Stimulated activated naive CD4-positive, alpha-beta T cell (primary cell): ENCODE results near the gene BCKDK.
"Not testable (repeated sequence)": the region's sequence is repeated elsewhere in the genome, so short reads cannot be mapped to it uniquely, and the experiment has no call there.

ENCODE experiments used
- DNase-seq, 6 experiments: peaks; one replicate each; lab custom pipeline; 2025; lab: John Stamatoyannopoulos, UW

Gene BCKDK

GRCh38 chr16:31099860-31100638 lies 8.1 kb upstream of the BCKDK start:
- no peak for DNase-seq

GRCh38 chr16:31100876-31101641 lies 7.1 kb upstream of the BCKDK start:
- not testable (repeated sequence) for DNase-seq

- peak; percentile 38 to 76 (median 69) for DNase-seq
Measured at GRCh38 chr16:31105677-31106213, 2.4 kb upstream of the BCKDK start.

- no peak for DNase-seq
Measured at GRCh38 chr16:31106509-31107464, 1.4 kb upstream of the BCKDK start.

GRCh38 chr16:31107465-31107867 lies 720 bp upstream of the BCKDK start:
- DNase-seq: no peak

- DNase-seq: no peak
Measured at GRCh38 chr16:31108794-31109558, 790 bp downstream of the BCKDK start.

- DNase-seq: no peak
Measured at GRCh38 chr16:31109622-31110021, 1.4 kb downstream of the BCKDK start.

DNA sequence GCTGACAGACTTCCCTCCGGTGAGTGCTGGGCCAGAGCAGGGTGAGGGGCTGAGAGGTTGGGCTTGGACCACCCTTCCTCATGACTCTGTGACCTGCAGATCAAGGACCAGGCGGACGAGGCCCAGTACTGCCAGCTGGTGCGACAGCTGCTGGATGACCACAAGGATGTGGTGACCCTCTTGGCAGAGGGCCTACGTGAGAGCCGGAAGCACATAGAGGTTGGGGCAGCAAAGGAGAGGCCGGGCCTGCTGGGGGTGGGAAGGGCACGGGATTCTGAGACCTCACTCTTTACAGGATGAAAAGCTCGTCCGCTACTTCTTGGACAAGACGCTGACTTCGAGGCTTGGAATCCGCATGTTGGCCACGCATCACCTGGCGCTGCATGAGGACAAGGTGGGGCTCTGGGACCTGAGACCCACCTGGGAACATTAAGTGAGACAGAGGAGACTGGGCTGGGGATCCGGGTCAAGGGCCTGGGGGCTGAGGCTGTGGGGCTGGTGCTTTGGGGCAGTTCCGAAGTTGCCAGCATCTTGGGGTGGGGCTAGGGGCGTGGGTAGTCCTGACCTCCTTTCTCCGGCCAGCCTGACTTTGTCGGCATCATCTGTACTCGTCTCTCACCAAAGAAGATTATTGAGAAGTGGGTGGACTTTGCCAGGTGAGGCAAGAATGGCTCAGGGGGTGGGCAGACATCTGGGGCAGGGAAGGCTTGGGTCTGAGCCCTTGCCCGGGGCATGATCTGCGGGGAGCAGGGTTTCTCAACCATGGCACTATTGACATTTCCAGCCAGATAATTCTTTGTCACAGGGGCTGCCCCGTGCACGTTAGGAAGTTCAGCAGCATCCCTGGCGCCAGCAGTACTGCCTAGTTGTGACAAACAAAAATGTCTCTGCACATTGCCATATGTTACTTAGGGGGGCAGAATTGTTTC lies 2.2 kb downstream of the BCKDK start:
- DNase-seq: no peak

GRCh38 chr16:31111881-31112466 lies 3.8 kb downstream of the BCKDK start:
- no peak for DNase-seq

GRCh38 chr16:31112711-31113110 lies 4.5 kb downstream of the BCKDK start:
- DNase-seq: no peak

DNA sequence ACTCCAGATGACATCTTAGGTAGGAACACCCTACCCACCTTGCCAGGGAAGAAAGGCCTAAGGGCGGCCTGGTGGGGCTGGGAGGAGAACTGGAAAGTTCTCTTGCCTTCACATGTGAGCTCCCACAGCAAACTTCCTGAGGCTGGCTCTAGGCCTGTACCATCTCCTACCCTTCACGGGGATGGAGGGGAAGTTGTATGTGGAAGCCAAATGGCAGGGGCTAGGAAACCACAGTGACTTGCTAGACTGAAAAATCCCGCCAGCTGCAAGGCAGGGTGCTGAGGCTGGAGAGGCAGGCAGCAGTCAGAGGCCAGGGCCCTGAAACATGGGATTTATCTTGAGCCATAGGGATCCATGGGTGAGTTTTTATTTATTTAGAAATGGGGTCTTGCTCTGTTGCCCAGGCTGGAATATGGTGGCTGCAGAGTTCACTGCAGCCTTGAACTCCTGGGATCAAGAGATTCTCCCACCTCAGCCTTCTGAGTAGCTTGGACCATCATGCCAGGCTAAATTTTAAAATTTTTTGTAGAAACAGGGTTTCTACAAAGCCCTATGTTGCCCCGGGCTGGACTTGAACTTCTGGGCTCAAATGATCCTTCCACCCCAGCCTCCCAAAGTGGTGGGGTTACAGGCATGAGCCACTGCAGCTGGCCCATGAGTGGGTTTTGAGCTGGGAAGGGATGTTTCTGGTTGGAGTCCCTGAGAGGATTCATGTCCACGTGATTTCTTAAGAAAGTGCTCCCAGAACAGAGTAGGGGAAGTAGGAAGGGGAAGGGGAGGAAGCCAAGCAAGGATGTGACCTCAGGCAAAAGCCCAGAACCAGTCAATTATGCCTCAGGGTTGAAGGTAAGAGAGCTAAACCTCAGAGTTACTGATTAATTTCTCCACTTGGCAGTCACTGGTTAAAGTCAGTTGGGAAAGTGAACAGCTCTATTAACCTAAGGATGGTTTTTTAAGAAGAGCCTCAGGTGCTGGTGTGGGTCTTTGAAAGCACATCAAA lies 5.2 kb downstream of the BCKDK start:
- DNase-seq: no peak

DNA sequence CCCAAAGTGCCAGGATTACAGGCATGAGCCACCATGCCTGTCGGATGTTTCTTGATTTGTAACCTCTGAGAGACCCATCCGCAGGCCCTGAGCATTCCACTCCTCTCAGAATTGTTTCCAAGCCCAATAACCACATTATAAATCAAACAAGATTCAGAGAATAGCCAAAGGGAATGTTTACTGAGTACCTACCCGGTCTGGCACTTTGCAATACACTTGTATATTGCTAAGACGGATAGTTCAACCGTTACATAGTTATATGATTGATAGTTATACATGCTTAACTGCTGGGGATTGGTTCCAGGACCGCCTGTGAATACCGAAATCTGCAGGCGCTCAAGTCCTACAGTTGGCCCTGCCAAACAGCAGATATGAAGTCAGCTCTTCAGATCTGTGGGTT lies 6.3 kb downstream of the BCKDK start:
- no peak for DNase-seq

- DNase-seq: peak; percentile 93 to 99 (median 96)
Measured at GRCh38 chr16:31117384-31118222, 9.4 kb downstream of the BCKDK start, which contains the start of gene KAT8. Gene KAT8, plus strand, starts transcription at chr16:31117664. Its CDS starts 18 bp downstream, at chr16:31117682.

GRCh38 chr16:31118223-31119155 lies 10.3 kb downstream of the BCKDK start:
- no peak for DNase-seq

GRCh38 chr16:31120129-31120528 lies 11.9 kb downstream of the BCKDK start:
- DNase-seq: no peak

DNA sequence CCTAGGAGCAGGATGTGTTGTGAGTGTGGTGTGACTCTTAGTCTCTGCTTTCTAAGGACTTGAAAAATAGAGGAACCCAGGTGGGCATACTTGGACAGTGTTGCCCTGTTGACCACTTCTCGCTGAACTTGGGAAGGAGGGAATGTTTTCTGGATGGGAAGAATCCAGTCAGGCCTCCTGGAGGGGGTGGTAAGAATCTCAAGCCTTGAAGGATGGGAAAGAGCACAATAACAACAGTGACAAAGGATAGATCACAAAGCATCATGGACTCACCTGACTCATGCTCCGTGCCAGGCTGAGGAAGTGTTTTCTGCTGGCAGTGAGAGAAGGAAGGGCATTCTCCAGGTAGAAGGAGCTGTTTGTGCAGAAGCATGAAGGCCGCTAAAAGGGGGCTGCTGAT lies 17.7 kb downstream of the BCKDK start:
- DNase-seq: no peak
